Thyroid gland (tissue), 4 donors: Measurements from ENCODE around the gene MTHFD1L.
"Not testable (repeated sequence)": the region's sequence is repeated elsewhere in the genome, so short reads cannot be mapped to it uniquely, and the experiment has no call there.

Source experiments
- POLR2A ChIP-seq, 2 donors: fragments of 450-650 bp; IDR thresholded peaks; one replicate each; pipeline ENCODE4 v1.6.1; 2017; ENCODE audit warnings: antibody characterized with exemption in 2 of 2, mild to moderate bottlenecking in 2 of 2, moderate library complexity in 1 of 2
- TF ChIP-seq, protein P1 (sequence below), 6 experiments: fragments of 200-600 bp in 3 of 6; fragments of 450-650 bp in 3 of 6; sonication (generic) in 3 of 6; IDR thresholded peaks; one replicate each; pipeline ENCODE4 v1.5.1; 2016 to 2019; ENCODE audit warnings: antibody characterized with exemption in 6 of 6, mild to moderate bottlenecking in 2 of 6, inconsistent platforms in 1 of 6, moderate library complexity in 1 of 6

DNA sequence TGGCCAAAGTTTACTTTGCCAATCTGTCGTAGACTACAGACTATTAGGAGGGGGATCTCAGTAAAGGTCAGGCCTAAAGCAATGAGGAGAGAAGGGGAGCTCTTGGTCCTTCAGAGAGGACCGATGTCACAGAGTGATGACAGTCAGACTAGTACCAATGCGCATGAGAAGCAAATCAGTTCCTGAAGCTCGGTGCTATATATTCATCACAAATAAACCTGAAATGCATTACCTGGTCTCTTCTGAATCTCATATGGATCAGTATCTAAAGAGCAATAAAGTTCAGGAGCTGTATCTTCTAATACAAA lies 260.9 kb downstream of the MTHFD1L start:
- TF ChIP-seq POLR2A (IDR thresholded peaks at IDR 0.05) = not testable (repeated sequence)
- TF ChIP-seq, protein P1, sequence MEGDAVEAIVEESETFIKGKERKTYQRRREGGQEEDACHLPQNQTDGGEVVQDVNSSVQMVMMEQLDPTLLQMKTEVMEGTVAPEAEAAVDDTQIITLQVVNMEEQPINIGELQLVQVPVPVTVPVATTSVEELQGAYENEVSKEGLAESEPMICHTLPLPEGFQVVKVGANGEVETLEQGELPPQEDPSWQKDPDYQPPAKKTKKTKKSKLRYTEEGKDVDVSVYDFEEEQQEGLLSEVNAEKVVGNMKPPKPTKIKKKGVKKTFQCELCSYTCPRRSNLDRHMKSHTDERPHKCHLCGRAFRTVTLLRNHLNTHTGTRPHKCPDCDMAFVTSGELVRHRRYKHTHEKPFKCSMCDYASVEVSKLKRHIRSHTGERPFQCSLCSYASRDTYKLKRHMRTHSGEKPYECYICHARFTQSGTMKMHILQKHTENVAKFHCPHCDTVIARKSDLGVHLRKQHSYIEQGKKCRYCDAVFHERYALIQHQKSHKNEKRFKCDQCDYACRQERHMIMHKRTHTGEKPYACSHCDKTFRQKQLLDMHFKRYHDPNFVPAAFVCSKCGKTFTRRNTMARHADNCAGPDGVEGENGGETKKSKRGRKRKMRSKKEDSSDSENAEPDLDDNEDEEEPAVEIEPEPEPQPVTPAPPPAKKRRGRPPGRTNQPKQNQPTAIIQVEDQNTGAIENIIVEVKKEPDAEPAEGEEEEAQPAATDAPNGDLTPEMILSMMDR (IDR thresholded peaks at IDR 0.05) = not testable (repeated sequence)
